KOPT-K1 (cell line): Measurements from ENCODE around the gene MEIOB.
"Not testable (repeated sequence)": the region's sequence is repeated elsewhere in the genome, so short reads cannot be mapped to it uniquely, and the experiment has no call there.

Experiments
- H3K27ac ChIP-seq: fragments of 200-600 bp; sonication (generic); 2 replicates; pipeline ENCODE4 v1.5.1; 2016; ENCODE audit warnings: antibody characterized with exemption, mild to moderate bottlenecking, low read depth, low read length; ENCODE audit not compliant: poor library complexity, severe bottlenecking
- H3K36me3 ChIP-seq: fragments of 200-600 bp; sonication (generic); 2 replicates; pipeline ENCODE4 v1.5.1; 2017; ENCODE audit warnings: antibody characterized with exemption, mild to moderate bottlenecking, low read length, moderate library complexity; ENCODE audit not compliant: insufficient read depth
- H3K9me3 ChIP-seq: fragments of 200-600 bp; sonication (generic); 2 replicates; pipeline ENCODE4 v1.5.1; 2017; ENCODE audit warnings: antibody characterized with exemption, low read length, mild to moderate bottlenecking; ENCODE audit not compliant: insufficient read depth, poor library complexity, severe bottlenecking

Gene MEIOB

DNA sequence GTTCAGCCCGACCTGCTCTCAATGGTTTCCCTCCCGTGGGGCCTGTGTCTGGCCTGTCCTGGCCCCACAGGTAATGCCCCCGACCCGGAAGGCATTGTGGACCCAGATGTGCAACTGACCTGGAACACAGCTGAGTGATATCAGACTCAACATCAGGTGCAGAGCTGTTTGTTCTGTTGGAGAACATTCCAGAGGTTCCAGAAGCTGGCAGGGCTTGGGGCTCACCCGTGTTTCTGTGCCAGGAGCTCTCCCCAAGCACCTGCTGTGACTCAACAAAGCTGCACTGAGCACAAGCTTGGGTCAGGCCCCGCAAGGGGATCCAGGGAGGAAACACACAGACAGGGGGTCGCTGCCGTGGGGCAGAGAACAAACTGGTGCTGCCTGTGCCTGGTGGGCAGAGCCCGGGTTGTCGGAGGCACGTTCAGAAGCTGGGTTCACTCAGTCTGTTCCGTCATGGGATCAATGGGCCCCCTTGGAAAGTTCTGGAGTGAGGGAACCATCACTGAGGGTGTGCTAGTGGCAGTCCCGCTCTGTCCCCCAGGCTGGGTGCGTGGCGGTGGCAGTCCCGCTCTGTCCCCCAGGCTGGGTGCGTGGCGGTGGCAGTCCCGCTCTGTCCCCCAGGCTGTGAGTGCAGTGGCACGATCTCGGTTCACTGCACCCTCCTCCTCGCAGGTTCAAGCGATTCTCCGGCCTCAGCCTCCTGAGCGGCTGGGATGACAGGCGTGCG is 24.1 kb upstream of the MEIOB start:
- Histone ChIP-seq H3K36me3 (no peaks in the 10 kb centered on the region), H3K9me3 (no peaks in the 10 kb centered on the region), H3K27ac (no peak overlapping the region)

- H3K9me3 ChIP-seq = no peaks in the 10 kb centered on the region
- H3K36me3 ChIP-seq = no peaks in the 10 kb centered on the region
- no peak overlapping the region for H3K27ac ChIP-seq
These were observed 23.1 kb upstream of the MEIOB start for GRCh38 chr16:1895068-1895467.

GRCh38 chr16:1890708-1891050 is 18.7 kb upstream of the MEIOB start:
- no peaks in the 10 kb centered on the region for H3K9me3 ChIP-seq
- H3K27ac ChIP-seq = no peak overlapping the region
- no peaks in the 10 kb centered on the region for H3K36me3 ChIP-seq

DNA sequence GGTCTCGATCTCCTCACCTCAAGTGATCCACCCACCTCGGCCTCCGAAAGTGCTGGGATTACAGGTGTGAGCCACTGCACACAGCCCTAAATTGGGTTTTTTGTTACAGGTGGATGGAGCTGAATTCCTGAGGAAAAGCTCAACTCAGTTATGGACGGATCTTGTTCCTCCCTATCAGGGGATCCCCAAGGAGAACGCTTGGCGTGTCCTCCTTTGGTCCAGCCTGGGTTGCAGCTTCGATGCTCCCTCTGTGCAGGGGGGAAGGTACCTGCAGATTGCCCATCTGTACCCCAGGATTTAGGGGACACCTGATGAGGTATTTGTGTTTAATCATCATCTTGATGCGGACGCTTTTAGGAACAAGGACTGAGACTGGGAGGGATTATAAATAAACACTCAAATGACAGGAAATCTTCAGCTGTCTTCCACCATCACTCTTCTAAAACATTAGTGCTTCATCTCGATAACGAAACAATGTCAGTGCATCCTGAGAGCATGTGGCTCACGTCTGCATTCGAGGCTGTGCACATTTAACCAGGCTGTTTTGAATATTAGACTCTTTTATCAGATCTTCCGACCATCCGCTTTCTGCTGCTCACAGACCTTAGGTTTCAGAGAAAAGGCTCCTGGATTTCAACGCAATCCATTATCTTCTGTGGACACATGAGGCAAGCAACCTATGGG is 18.2 kb upstream of the MEIOB start:
- Histone ChIP-seq H3K36me3 (no peaks in the 10 kb centered on the region), H3K27ac (no peak overlapping the region)

DNA sequence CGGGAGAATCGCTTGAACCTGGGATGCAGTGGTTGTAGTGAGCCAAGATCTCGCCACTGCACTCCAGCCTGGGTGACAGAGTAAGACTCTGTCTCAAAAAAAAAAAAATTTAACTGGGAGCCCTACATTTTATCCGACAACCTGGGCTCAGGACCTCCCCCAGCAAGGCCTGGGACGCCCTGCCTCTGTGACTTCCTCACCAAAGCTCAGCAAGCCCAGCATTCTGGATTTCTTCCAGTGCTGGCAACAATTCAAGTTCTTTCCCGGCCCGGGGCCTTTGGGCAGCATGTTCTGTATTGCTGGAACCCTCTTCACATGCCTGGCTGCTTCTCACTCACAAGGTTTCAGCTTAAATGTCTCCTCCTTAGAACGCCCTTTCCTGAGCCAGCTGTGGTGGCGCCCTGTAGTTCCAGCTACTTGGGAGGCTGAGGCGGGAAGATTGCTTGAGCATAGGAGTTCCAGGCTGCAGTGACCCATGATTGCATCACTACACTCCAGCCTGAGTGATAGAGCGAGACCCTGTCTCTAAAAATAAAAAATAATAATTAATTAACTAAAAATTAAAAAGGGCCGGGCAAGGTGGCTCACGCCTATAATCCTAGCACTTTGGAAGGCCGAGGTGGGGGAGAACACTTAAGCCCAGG is 15.9 kb upstream of the MEIOB start:
- Histone ChIP-seq H3K9me3 (no peaks in the 10 kb centered on the region), H3K36me3 (no peaks in the 10 kb centered on the region), H3K27ac (no peak overlapping the region)

More for the DNA sequence above, 18.2 kb upstream of the MEIOB start:
- no peaks in the 10 kb centered on the region for H3K9me3 ChIP-seq

GRCh38 chr16:1884889-1885288 is 12.9 kb upstream of the MEIOB start:
- Histone ChIP-seq H3K9me3 (no peaks in the 10 kb centered on the region), H3K36me3 (no peaks in the 10 kb centered on the region), H3K27ac (no peak overlapping the region)

DNA sequence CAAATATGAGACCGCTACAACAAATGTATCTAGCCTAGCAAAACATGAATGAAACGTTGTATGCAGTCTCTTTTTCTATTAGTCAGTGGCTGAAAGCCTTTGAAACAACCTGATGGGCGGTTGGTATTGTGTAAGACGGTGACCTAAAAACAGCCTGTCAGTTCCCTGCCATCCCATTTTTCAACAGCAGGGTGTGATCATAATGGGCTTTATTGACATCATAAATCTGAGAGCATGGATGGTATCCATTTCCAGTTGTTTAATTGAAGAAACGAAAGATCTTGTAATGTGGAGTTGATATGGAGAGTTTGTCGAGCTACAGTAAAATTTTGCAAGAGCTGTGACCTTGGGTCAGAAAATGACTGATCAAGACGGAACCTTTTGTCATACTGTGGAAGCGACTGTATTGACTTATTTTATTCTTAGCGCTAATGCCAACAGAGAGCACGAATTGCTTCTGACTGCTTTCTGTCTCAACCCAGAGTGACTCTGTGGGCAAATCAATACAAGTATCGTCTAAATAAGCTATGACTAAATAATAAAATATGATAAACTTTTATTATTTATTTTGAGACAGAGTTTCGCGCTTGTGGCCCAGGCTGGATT is 12.3 kb upstream of the MEIOB start:
- H3K36me3 ChIP-seq = no peaks in the 10 kb centered on the region
- H3K27ac ChIP-seq = no peak overlapping the region
- no peaks in the 10 kb centered on the region for H3K9me3 ChIP-seq

DNA sequence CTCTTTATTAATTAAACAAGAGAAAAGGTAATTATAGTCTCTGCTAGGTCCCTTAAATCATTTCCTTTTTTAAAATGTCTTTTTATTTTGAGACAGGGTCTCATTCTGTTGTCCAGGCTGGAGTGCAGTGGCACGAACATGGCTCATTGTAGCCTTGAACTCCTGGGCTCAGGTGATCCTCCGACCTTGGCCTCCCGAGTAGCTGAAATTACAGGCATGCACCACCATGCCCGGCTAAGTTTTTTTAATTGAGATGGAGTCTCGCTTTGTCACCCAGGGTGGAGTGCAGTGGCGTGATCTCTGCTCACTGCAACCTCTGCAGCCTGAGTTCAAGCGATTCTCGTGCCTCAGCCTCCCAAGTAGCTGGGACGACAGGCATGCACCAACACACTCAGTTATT is 9.2 kb upstream of the MEIOB start:
- H3K27ac ChIP-seq, H3K36me3 ChIP-seq, H3K9me3 ChIP-seq: not testable (repeated sequence)

- no peaks in the 10 kb centered on the region for H3K9me3 ChIP-seq
- no peak overlapping the region for H3K27ac ChIP-seq
- H3K36me3 ChIP-seq = no peaks in the 10 kb centered on the region
These were observed 7.5 kb upstream of the MEIOB start for GRCh38 chr16:1879477-1879876.

- no peaks in the 10 kb centered on the region for H3K36me3 ChIP-seq
- no peak overlapping the region for H3K27ac ChIP-seq
These were observed 6.3 kb upstream of the MEIOB start for GRCh38 chr16:1878256-1878655.

DNA sequence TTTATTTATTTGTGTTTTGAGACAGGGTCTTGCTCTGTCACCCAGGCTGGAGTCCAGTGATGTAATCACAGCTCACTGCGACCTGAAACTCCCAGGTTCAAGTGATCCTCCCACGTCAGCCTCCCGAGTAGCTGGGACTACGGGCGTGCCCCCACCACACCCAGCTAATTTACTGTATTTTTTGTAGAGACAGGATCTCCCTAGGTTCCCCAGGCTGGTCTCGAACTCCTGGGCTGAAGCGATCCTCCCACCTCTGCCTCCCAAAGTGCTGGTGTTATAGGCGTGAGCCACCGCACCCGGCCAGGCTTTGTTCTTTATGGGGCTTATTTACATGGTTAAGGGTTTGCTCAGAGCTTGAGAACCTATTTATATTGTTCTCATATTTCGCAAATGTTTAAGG is 5.8 kb upstream of the MEIOB start:
- Histone ChIP-seq H3K36me3 (no peaks in the 10 kb centered on the region), H3K9me3 (no peaks in the 10 kb centered on the region), H3K27ac (no peak overlapping the region)

More at GRCh38 chr16:1878256-1878655, 6.3 kb upstream of the MEIOB start:
- no peaks in the 10 kb centered on the region for H3K9me3 ChIP-seq

DNA sequence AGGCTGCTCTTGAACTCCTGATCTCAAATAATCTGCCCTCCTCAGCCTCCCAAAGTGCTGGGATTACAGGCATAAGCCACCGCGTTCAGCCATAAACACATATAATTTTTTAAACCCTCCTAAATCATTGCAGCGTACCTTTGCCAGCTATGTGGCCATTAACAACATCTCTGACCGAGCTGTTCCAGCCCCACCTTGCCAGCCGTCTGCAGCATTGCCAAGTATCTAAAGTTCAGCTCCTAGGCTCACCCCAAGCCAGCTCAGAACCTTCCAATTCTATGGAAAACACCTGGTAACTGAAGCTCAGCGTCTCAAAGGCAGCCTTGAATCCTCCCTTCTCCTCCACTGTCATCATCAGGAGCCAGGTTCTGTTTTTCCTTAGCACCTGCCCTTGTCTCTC is 5.1 kb upstream of the MEIOB start:
- no peak overlapping the region for H3K27ac ChIP-seq
- no peaks in the 10 kb centered on the region for H3K36me3 ChIP-seq

GRCh38 chr16:1876468-1876867 is 4.5 kb upstream of the MEIOB start:
- no peak overlapping the region for H3K27ac ChIP-seq
- no peaks in the 10 kb centered on the region for H3K9me3 ChIP-seq

More for the DNA sequence above, 5.1 kb upstream of the MEIOB start:
- no peaks in the 10 kb centered on the region for H3K9me3 ChIP-seq

GRCh38 chr16:1876066-1876465 is 4.1 kb upstream of the MEIOB start:
- H3K36me3 ChIP-seq, H3K9me3 ChIP-seq, H3K27ac ChIP-seq: not testable (repeated sequence)

More at GRCh38 chr16:1876468-1876867, 4.5 kb upstream of the MEIOB start:
- no peaks in the 10 kb centered on the region for H3K36me3 ChIP-seq

DNA sequence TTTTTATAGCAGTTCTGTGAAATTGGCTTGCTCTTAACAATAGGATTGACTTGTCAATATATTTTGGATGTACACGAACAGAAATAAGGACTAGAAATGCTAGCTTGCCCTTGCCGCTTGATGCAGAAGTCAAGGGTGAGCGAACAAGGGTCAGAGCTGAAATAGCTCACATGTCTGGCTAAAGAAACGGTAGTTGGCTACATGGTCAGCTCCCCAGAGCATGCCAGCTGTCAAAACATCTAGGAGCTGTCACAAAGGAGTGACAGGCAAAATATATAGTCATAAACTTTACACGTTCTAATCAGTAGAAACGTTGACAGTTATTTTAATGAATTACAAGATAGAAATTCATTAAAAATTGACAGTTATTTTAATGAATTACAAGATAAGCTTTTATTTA is 2.9 kb upstream of the MEIOB start:
- H3K36me3 ChIP-seq = no peaks in the 10 kb centered on the region
- no peak overlapping the region for H3K27ac ChIP-seq
- H3K9me3 ChIP-seq = no peaks in the 10 kb centered on the region
